MM.1S (cell line): ENCODE measurements around the gene ACVR2B.

Source experiments
- CTCF ChIP-seq: fragments of 300-600 bp; sonication (generic); IDR thresholded peaks from 2 replicates; pipeline ENCODE4 v1.5.1; 2016; ENCODE audit warnings: antibody characterized with exemption, low read length, mixed read lengths
- EZH2 ChIP-seq: fragments of 300-600 bp; sonication (generic); optimal IDR thresholded peaks from 2 replicates; pipeline ENCODE3; 2017; ENCODE audit warnings: low read depth, mild to moderate bottlenecking, antibody characterized with exemption, low read length, mixed read lengths

- TF ChIP-seq EZH2 = no peak
- no peak for TF ChIP-seq CTCF
Measured at GRCh38 chr3:38454884-38455638, 1.4 kb downstream of the ACVR2B start.
